ENCODE data around the gene RNASEH2A.
A peak's percentile ranks its signal among the peaks of the same experiment; 100 is the strongest.

DNA sequence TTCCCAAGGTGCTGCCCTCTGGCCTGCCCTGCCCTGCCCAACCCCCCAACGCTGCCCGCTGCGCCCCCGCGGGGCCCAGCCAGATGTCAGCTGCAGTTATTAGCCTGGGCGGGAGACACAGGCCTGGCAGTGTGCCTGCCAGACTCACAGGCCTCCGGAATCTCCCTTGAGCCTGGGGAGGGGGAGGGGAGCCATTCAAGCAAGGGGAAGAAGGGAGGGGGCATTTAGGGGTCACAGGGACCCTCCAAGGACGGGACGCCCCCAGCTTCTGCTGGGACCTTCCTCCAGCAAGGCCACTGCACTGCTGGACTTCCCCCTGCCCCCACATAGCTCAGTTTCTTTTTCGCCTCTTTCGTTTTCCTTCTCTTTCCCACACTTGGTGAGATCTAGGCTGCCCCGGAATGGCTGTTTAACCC is 17.7 kb upstream of the RNASEH2A start:
- TF ChIP-seq, protein P1, sequence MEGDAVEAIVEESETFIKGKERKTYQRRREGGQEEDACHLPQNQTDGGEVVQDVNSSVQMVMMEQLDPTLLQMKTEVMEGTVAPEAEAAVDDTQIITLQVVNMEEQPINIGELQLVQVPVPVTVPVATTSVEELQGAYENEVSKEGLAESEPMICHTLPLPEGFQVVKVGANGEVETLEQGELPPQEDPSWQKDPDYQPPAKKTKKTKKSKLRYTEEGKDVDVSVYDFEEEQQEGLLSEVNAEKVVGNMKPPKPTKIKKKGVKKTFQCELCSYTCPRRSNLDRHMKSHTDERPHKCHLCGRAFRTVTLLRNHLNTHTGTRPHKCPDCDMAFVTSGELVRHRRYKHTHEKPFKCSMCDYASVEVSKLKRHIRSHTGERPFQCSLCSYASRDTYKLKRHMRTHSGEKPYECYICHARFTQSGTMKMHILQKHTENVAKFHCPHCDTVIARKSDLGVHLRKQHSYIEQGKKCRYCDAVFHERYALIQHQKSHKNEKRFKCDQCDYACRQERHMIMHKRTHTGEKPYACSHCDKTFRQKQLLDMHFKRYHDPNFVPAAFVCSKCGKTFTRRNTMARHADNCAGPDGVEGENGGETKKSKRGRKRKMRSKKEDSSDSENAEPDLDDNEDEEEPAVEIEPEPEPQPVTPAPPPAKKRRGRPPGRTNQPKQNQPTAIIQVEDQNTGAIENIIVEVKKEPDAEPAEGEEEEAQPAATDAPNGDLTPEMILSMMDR (IDR thresholded peaks at IDR 0.05 in 8 of 11, conservative IDR thresholded peaks at IDR 0.05 in 3 of 11), result no peak
- peak; percentile 59 to 80 (median 73) for TF ChIP-seq POLR2AphosphoS5 (IDR thresholded peaks at IDR 0.05)
